Esophagus squamous epithelium (tissue), 5 donors: ENCODE measurements around the gene FOXC1. TPM values are rescaled to one million over a fixed set of nuclear protein-coding genes. Genes with fewer than 3 reads are reported as not detected.

Experiments used
- DNase-seq: peaks from one replicate; lab custom pipeline; 2025; lab: John Stamatoyannopoulos, UW
- H3K27ac ChIP-seq, 4 donors: fragments of 200-600 bp; sonication (generic); one replicate each; pipeline ENCODE4 v1.5.1; 2016 to 2019; ENCODE audit warnings: mild to moderate bottlenecking in 1 of 4
- H3K27me3 ChIP-seq, 4 donors: fragments of 200-600 bp; sonication (generic); 1 replicate in 3 of 4; 2 replicates in 1 of 4; pipeline versions ENCODE4 v1.5.1 to v1.6.0; 2017 to 2021; ENCODE audit warnings: antibody characterized with exemption in 1 of 4
- H3K36me3 ChIP-seq, 3 donors: fragments of 200-600 bp; sonication (generic); one replicate each; pipeline ENCODE4 v1.5.1; 2016 to 2019
- H3K4me1 ChIP-seq, 3 donors: fragments of 200-600 bp; sonication (generic); one replicate each; pipeline ENCODE4 v1.5.1; 2017 to 2019
- H3K4me3 ChIP-seq, 4 donors: fragments of 200-600 bp; sonication (generic); 1 replicate in 3 of 4; 2 replicates in 1 of 4; pipeline ENCODE4 v1.5.1; 2016 to 2019; ENCODE audit warnings: mild to moderate bottlenecking in 2 of 4, moderate library complexity in 1 of 4
- H3K9me3 ChIP-seq, 3 donors: fragments of 200-600 bp; sonication (generic); one replicate each; pipeline ENCODE4 v1.5.1; 2016 to 2019
- POLR2A ChIP-seq, 4 donors: fragments of 450-650 bp; IDR thresholded peaks; one replicate each; pipeline ENCODE4 v1.6.1; 2017; ENCODE audit warnings: antibody characterized with exemption in 4 of 4, mild to moderate bottlenecking in 4 of 4, moderate library complexity in 3 of 4
- WGBS, 2 donors: methylation state at CpG; one replicate each; pipeline ENCODE4 v1.1.5; 2018; 5-methylcytosine and 5-hydroxymethylcytosine counted together
- intact Hi-C: fragments of 100-400 bp; cut with DNase I; formaldehyde crosslinking; loops from one replicate; pipeline ENCODE4 v1.15.0; 2022
- total RNA-seq, 4 donors: library from RNA; depleted of rRNA; stranded (reverse); fragments of >200 nt; gene quantifications; one replicate each; pipeline ENCODE4 v1.1.0, GENCODE V29; 2016
- TF ChIP-seq, protein P1 (sequence below), 6 experiments: fragments of 450-650 bp in 4 of 6; fragments of 200-600 bp in 2 of 6; sonication (generic) in 2 of 6; IDR thresholded peaks; one replicate each; pipeline ENCODE4 v1.5.1; 2016 to 2019; ENCODE audit warnings: antibody characterized with exemption in 6 of 6, mild to moderate bottlenecking in 4 of 6, moderate library complexity in 4 of 6
- donor health status: DM: yes; HTN: yes; CAD: no.

FOXC1 gene
- total RNA-seq, 4 donors from 2014 or later: 2.2 to 6.0 (median 3.4) TPM

- no peaks in the 10 kb centered on the region for H3K9me3 ChIP-seq
- no peaks in the 10 kb centered on the region for H3K36me3 ChIP-seq
- no peak overlapping the region for H3K4me3 ChIP-seq
- no peak for TF ChIP-seq POLR2A (IDR thresholded peaks at IDR 0.05)
- TF ChIP-seq, protein P1, sequence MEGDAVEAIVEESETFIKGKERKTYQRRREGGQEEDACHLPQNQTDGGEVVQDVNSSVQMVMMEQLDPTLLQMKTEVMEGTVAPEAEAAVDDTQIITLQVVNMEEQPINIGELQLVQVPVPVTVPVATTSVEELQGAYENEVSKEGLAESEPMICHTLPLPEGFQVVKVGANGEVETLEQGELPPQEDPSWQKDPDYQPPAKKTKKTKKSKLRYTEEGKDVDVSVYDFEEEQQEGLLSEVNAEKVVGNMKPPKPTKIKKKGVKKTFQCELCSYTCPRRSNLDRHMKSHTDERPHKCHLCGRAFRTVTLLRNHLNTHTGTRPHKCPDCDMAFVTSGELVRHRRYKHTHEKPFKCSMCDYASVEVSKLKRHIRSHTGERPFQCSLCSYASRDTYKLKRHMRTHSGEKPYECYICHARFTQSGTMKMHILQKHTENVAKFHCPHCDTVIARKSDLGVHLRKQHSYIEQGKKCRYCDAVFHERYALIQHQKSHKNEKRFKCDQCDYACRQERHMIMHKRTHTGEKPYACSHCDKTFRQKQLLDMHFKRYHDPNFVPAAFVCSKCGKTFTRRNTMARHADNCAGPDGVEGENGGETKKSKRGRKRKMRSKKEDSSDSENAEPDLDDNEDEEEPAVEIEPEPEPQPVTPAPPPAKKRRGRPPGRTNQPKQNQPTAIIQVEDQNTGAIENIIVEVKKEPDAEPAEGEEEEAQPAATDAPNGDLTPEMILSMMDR (IDR thresholded peaks at IDR 0.05): no peak
- WGBS, 2 donors: 67 to 83% methylated on average over 5 to 11 of the region's 11 CpGs
- no peak for DNase-seq
- H3K27me3 ChIP-seq: peaks cover 0 to 99% (median 11%) of the 10 kb centered on the region in 4 donors
- peak overlapping the region in 1 of 4 donors; percentile 12 for H3K27ac ChIP-seq
- intact Hi-C loops: no loop called here
- H3K4me1 ChIP-seq: peaks cover 8 to 47% (median 16%) of the 10 kb centered on the region in 3 donors
These were observed 7.2 kb downstream of the FOXC1 start for GRCh38 chr6:1616701-1617463.

GRCh38 chr6:1617466-1618310 lies 8.0 kb downstream of the FOXC1 start:
- Histone ChIP-seq H3K4me3 (no peak overlapping the region), H3K4me1 (peaks cover 8 to 41% (median 15%) of the 10 kb centered on the region in 3 donors), H3K27ac (no peak overlapping the region), H3K36me3 (peaks cover 0 to 6% (median 0%) of the 10 kb centered on the region in 3 donors), H3K9me3 (no peaks in the 10 kb centered on the region), H3K27me3 (peaks cover 0 to 99% (median 8%) of the 10 kb centered on the region in 4 donors)
- intact Hi-C loops: no loop called here
- WGBS, 2 donors: 79 to 81% methylated on average over 12 to 21 of the region's 21 CpGs
- DNase-seq: no peak
- TF ChIP-seq POLR2A (IDR thresholded peaks at IDR 0.05): no peak
- TF ChIP-seq, protein P1 (IDR thresholded peaks at IDR 0.05): no peak

GRCh38 chr6:1618311-1619097 lies 8.8 kb downstream of the FOXC1 start:
- DNase-seq: no peak
- Histone ChIP-seq H3K4me3 (no peak overlapping the region), H3K27ac (peak overlapping the region in 1 of 4 donors; percentile 60), H3K36me3 (peaks cover 0 to 7% (median 0%) of the 10 kb centered on the region in 3 donors), H3K4me1 (peaks cover 8 to 33% (median 15%) of the 10 kb centered on the region in 3 donors), H3K9me3 (no peaks in the 10 kb centered on the region), H3K27me3 (peaks cover 0 to 99% (median 4%) of the 10 kb centered on the region in 4 donors)
- intact Hi-C loops: no loop called here
- no peak for TF ChIP-seq POLR2A (IDR thresholded peaks at IDR 0.05)
- TF ChIP-seq, protein P1 (IDR thresholded peaks at IDR 0.05): no peak
- WGBS, 2 donors: 72% methylated on average over 8 to 14 of the region's 31 CpGs

GRCh38 chr6:1619098-1619672 lies 9.5 kb downstream of the FOXC1 start:
- peak overlapping the region in 2 of 4 donors; percentile 35 to 60 for H3K4me3 ChIP-seq
- peak overlapping the region in 2 of 4 donors; percentile 17 to 60 for H3K27ac ChIP-seq
- peaks cover 8 to 29% (median 10%) of the 10 kb centered on the region in 3 donors for H3K4me1 ChIP-seq
- peaks cover 0 to 7% (median 0%) of the 10 kb centered on the region in 3 donors for H3K36me3 ChIP-seq
- 60% methylated on average over 2 of the region's 40 CpGs; no CpG with 5 or more reads in 1 of the 2 donors for WGBS, 2 donors
- intact Hi-C loops: no loop called here
- peaks cover 0 to 99% (median 2%) of the 10 kb centered on the region in 4 donors for H3K27me3 ChIP-seq
- TF ChIP-seq, protein P1 (IDR thresholded peaks at IDR 0.05): no peak
- TF ChIP-seq POLR2A (IDR thresholded peaks at IDR 0.05): no peak
- no peak for DNase-seq
- H3K9me3 ChIP-seq: no peaks in the 10 kb centered on the region
